GM23338 (cell line): ENCODE data around the gene APEX1. TPM values are rescaled to one million over a fixed set of nuclear protein-coding genes. Genes with fewer than 3 reads are reported as not detected.
A peak's percentile ranks its signal among the peaks of the same experiment; 100 is the strongest.

ENCODE experiments used
- ATAC-seq: fragments of 200-7000 bp; cut with Tn5 transposase; 3 replicates; pipeline ENCODE4 v1.9.1; 2020
- DNase-seq: peaks from one replicate; pipeline ENCODE4 v3.0.0-alpha.2; 2015; ENCODE audit warnings: low spot score
- H2AFZ ChIP-seq: fragments of 200-600 bp; sonication (generic); 2 replicates; pipeline ENCODE4 v1.8.0; 2016; ENCODE audit warnings: antibody characterized with exemption, mild to moderate bottlenecking, moderate library complexity
- H3F3A ChIP-seq: fragments of 200-600 bp; sonication (generic); replicated peaks from 2 replicates; pipeline ENCODE4 v1.8.0; 2017; ENCODE audit warnings: antibody characterized with exemption, mixed run types, low read depth
- H3K27ac ChIP-seq: fragments of 200-600 bp; sonication (generic); 2 replicates; pipeline ENCODE4 v1.6.1; 2016; ENCODE audit warnings: low read depth
- H3K27me3 ChIP-seq: fragments of 200-600 bp; sonication (generic); 2 replicates; pipeline ENCODE4 v1.8.0; 2016; ENCODE audit warnings: mild to moderate bottlenecking, mixed run types, moderate library complexity; ENCODE audit not compliant: insufficient read depth
- H3K36me3 ChIP-seq: fragments of 200-600 bp; sonication (generic); 2 replicates; pipeline ENCODE4 v1.8.0; 2016; ENCODE audit warnings: mild to moderate bottlenecking; ENCODE audit not compliant: insufficient read depth
- H3K4me1 ChIP-seq: fragments of 200-600 bp; sonication (generic); 2 replicates; pipeline ENCODE4 v1.8.0; 2016; ENCODE audit warnings: mild to moderate bottlenecking, moderate library complexity; ENCODE audit not compliant: insufficient read depth
- H3K4me2 ChIP-seq: fragments of 200-600 bp; sonication (generic); 2 replicates; pipeline ENCODE4 v1.7.1; 2017; ENCODE audit warnings: mixed run types
- H3K4me3 ChIP-seq: fragments of 200-600 bp; sonication (generic); 2 replicates; pipeline ENCODE4 v1.6.1; 2016; ENCODE audit warnings: mixed run types
- H3K79me2 ChIP-seq: fragments of 200-600 bp; sonication (generic); replicated peaks from 2 replicates; pipeline ENCODE4 v1.8.0; 2017; ENCODE audit warnings: mild to moderate bottlenecking; ENCODE audit not compliant: insufficient read depth
- H3K9me2 ChIP-seq: fragments of 200-600 bp; sonication (generic); 2 replicates; pipeline ENCODE4 v1.8.0; 2017; ENCODE audit not compliant: insufficient read depth
- H4K20me1 ChIP-seq: fragments of 200-600 bp; sonication (generic); replicated peaks from 2 replicates; pipeline ENCODE4 v1.8.0; 2017; ENCODE audit warnings: mild to moderate bottlenecking; ENCODE audit not compliant: insufficient read depth
- H3K27ac Mint-ChIP-seq: 2 replicates; pipeline ENCODE4 v1.8.0; 2020; ENCODE audit warnings: inconsistent platforms, mild to moderate bottlenecking, moderate library complexity, mixed read lengths
- H3K27me3 Mint-ChIP-seq: 3 replicates; pipeline ENCODE4 v1.8.0; 2022; ENCODE audit warnings: low read depth, mild to moderate bottlenecking, moderate library complexity, mixed read lengths, inconsistent platforms; ENCODE audit not compliant: insufficient read depth, poor library complexity
- H3K36me3 Mint-ChIP-seq: 3 replicates; pipeline ENCODE4 v1.8.0; 2021; ENCODE audit warnings: low read depth, mild to moderate bottlenecking, inconsistent platforms, moderate library complexity, mixed read lengths
- H3K4me1 Mint-ChIP-seq: 3 replicates; pipeline ENCODE4 v1.8.0; 2020; ENCODE audit warnings: mild to moderate bottlenecking, inconsistent platforms, mixed read lengths
- H3K4me3 Mint-ChIP-seq: 3 replicates; pipeline ENCODE4 v1.8.0; 2021; ENCODE audit warnings: moderate library complexity, mild to moderate bottlenecking, inconsistent platforms, mixed read lengths
- H3K9me3 Mint-ChIP-seq: 3 replicates; pipeline ENCODE4 v1.8.0; 2020; ENCODE audit warnings: moderate library complexity, mild to moderate bottlenecking, inconsistent platforms, mixed read lengths
- CREB1 ChIP-seq: fragments of 250-450 bp; sonication (Bioruptor Pico); IDR thresholded peaks from 2 replicates; pipeline ENCODE4 v1.5.0; 2020; ENCODE audit warnings: low read depth, mild to moderate bottlenecking, moderate library complexity
- NANOG ChIP-seq: IDR thresholded peaks from 2 replicates; pipeline ENCODE4 v1.6.1; 2016; ENCODE audit warnings: antibody characterized with exemption, borderline replicate concordance
- POLR2AphosphoS5 ChIP-seq: IDR thresholded peaks from 2 replicates; pipeline ENCODE4 v1.6.1; 2016; ENCODE audit warnings: antibody characterized with exemption, low read depth
- REST ChIP-seq: IDR thresholded peaks from one replicate; pipeline ENCODE4 v1.6.1; 2018; ENCODE audit warnings: antibody characterized with exemption; ENCODE audit not compliant: unreplicated experiment
- STAT1 ChIP-seq: IDR thresholded peaks from one replicate; pipeline ENCODE4 v1.6.1; 2016; ENCODE audit warnings: antibody characterized with exemption; ENCODE audit not compliant: unreplicated experiment
- ZNF114 ChIP-seq: fragments of 250-450 bp; sonication (Bioruptor Pico); IDR thresholded peaks from 2 replicates; pipeline ENCODE4 v1.5.0; 2020; ENCODE audit warnings: mild to moderate bottlenecking, moderate library complexity
- ZNF331 ChIP-seq: fragments of 250-450 bp; sonication (Bioruptor Pico); IDR thresholded peaks from 2 replicates; pipeline ENCODE4 v1.5.0; 2020; ENCODE audit warnings: low read depth, mild to moderate bottlenecking, moderate library complexity
- polyA plus RNA-seq: library from polyadenylated mRNA; unstranded; fragments of >200 nt; fragmentation: Nextera tagmentation; extraction: Ambion mirVana; gene quantifications from 2 replicates; pipeline ENCODE4 v1.2.1, GENCODE V29; 2016
- total RNA-seq: library from RNA; depleted of rRNA; stranded (reverse); fragments of >200 nt; shearing (Covaris generic); gene quantifications from 2 replicates; pipeline ENCODE4 v1.2.3, GENCODE V29; 2014

Gene APEX1
- total and polyA plus RNA-seq, 2 experiments from 2014 or later = 247 to 279 TPM

GRCh38 chr14:20458031-20458789 is 3.2 kb downstream of the APEX1 start:
- Histone ChIP-seq H3K27me3 (no peaks in the 10 kb centered on the region), H3K79me2 (peaks cover 42% of the 10 kb centered on the region), H3K4me2 (no peak overlapping the region), H3K9me2 (peaks cover 5% of the 10 kb centered on the region; the same call in 1 of the 2 replicates), H3K4me3 (no peak overlapping the region), H4K20me1 (peaks cover 11% of the 10 kb centered on the region), H3K36me3 (peaks cover 17% of the 10 kb centered on the region), H3K27ac (peak overlapping the region; percentile 67), H3K4me1 (peaks cover 29% of the 10 kb centered on the region), H3F3A (peaks cover 32% of the 10 kb centered on the region; the same call in 1 of the 2 replicates), H2AFZ (no peak overlapping the region)
- peaks cover 22% of the 10 kb centered on the region for H3K4me1 Mint-ChIP-seq
- H3K27me3 Mint-ChIP-seq = peaks cover 12% of the 10 kb centered on the region
- no peak overlapping the region; the same call in 1 of the 2 replicates for H3K27ac Mint-ChIP-seq
- TF ChIP-seq POLR2AphosphoS5 = 0 out of 2 replicates have a peak, but pooled peaks have one; percentile 28
- no peak for TF ChIP-seq ZNF331 (CRISPR knock-in tag)
- H3K36me3 Mint-ChIP-seq = peaks cover 5% of the 10 kb centered on the region; the same call in 2 of the 3 replicates
- ATAC-seq (no peak), DNase-seq (peak; percentile 15)
- 0 out of 3 replicates have a peak overlapping the region, but pooled peaks have one; percentile 95 for H3K4me3 Mint-ChIP-seq
- H3K9me3 Mint-ChIP-seq = peaks cover 11% of the 10 kb centered on the region

- H3K4me2 ChIP-seq = peak overlapping the region; percentile 91
- peaks cover 28% of the 10 kb centered on the region for H3K79me2 ChIP-seq
- peaks cover 5% of the 10 kb centered on the region; the same call in 1 of the 2 replicates for H3K9me2 ChIP-seq
- peaks cover 29% of the 10 kb centered on the region; the same call in 1 of the 2 replicates for H3F3A ChIP-seq
- no peaks in the 10 kb centered on the region for H3K27me3 ChIP-seq
- peaks cover 3% of the 10 kb centered on the region; the same call in 2 of the 3 replicates for H3K36me3 Mint-ChIP-seq
- DNase-seq (peak; percentile 76), ATAC-seq (peak; percentile 59)
- H3K27ac ChIP-seq = peak overlapping the region; percentile 53
- peak overlapping the region; percentile 64 for H3K4me3 ChIP-seq
- H4K20me1 ChIP-seq = peaks cover 11% of the 10 kb centered on the region
- H2AFZ ChIP-seq = no peak overlapping the region
- H3K4me1 Mint-ChIP-seq = peaks cover 22% of the 10 kb centered on the region
- peak overlapping the region; percentile 93 for H3K27ac Mint-ChIP-seq
- peak overlapping the region; percentile 95 for H3K4me3 Mint-ChIP-seq
- TF ChIP-seq ZNF114 (CRISPR knock-in tag) = no peak
- no peak for TF ChIP-seq ZNF331 (CRISPR knock-in tag)
- no peak for TF ChIP-seq POLR2AphosphoS5
- H3K27me3 Mint-ChIP-seq = peaks cover 15% of the 10 kb centered on the region
- H3K4me1 ChIP-seq = peaks cover 22% of the 10 kb centered on the region
- H3K36me3 ChIP-seq = peaks cover 17% of the 10 kb centered on the region
- peaks cover 11% of the 10 kb centered on the region for H3K9me3 Mint-ChIP-seq
These were observed 5.6 kb downstream of the APEX1 start for GRCh38 chr14:20460458-20461224.

- Mint-ChIP-seq H3K9me3 (peaks cover 11% of the 10 kb centered on the region), H3K4me1 (peaks cover 22% of the 10 kb centered on the region), H3K36me3 (peaks cover 3% of the 10 kb centered on the region; the same call in 2 of the 3 replicates), H3K27ac (peak within 1 kb of the TSS; percentile 97), H3K27me3 (peaks cover 15% of the 10 kb centered on the region), H3K4me3 (peak within 1 kb of the TSS; percentile 95)
- peaks cover 5% of the 10 kb centered on the region; the same call in 1 of the 2 replicates for H3K9me2 ChIP-seq
- H3K27ac ChIP-seq = peak within 1 kb of the TSS; percentile 53
- peaks cover 20% of the 10 kb centered on the region for H3K79me2 ChIP-seq
- peak within 1 kb of the TSS; percentile 91 for H3K4me2 ChIP-seq
- H3K4me1 ChIP-seq = peaks cover 14% of the 10 kb centered on the region; the same call in 1 of the 2 replicates
- TF ChIP-seq POLR2AphosphoS5 = peak; percentile 68
- TF ChIP-seq REST = no peak
- TF ChIP-seq STAT1 = no peak
- TF ChIP-seq NANOG = no peak
- peak; percentile 84 for TF ChIP-seq CREB1 (CRISPR knock-in tag)
- DNase-seq = peak; percentile 99
- H4K20me1 ChIP-seq = peaks cover 11% of the 10 kb centered on the region
- H3K36me3 ChIP-seq = peaks cover 13% of the 10 kb centered on the region
- peak within 1 kb of the TSS; percentile 64 for H3K4me3 ChIP-seq
- H3F3A ChIP-seq = peaks cover 22% of the 10 kb centered on the region; the same call in 1 of the 2 replicates
- no peaks in the 10 kb centered on the region for H3K27me3 ChIP-seq
- H2AFZ ChIP-seq = no peak within 1 kb of the TSS
- peak; percentile 93 for ATAC-seq
These were observed 6.5 kb downstream of the APEX1 start, which contains the start of gene PIP4P1 for GRCh38 chr14:20461225-20462141. TSS of gene PIP4P1 (minus strand) at chr14:20461434. CDS start at chr14:20461325, 109 bp downstream.
